Endometrial microvascular endothelial cells (primary cell): Measurements from ENCODE around the gene PIGA. TPM values are rescaled to one million over a fixed set of nuclear protein-coding genes. Genes with fewer than 3 reads are reported as not detected.

Experiments used
- in situ Hi-C: cut with HindIII; loops from 2 replicates; pipeline ENCODE4 v1.10.0; 2017; ENCODE audit warnings: low sequenced_read_pairs, low pct_unique_long_range_greater_than_20kb; ENCODE audit errors: inconsistent ontology term
- total RNA-seq: library from RNA; depleted of rRNA; stranded (reverse); fragments of >200 nt; gene quantifications from one replicate; pipeline ENCODE4 v1.2.3, GENCODE V29; 2015; ENCODE audit errors: inconsistent ontology term

The PIGA gene
- total RNA-seq, 1 donor from 2014 or later = 7.5 TPM

DNA sequence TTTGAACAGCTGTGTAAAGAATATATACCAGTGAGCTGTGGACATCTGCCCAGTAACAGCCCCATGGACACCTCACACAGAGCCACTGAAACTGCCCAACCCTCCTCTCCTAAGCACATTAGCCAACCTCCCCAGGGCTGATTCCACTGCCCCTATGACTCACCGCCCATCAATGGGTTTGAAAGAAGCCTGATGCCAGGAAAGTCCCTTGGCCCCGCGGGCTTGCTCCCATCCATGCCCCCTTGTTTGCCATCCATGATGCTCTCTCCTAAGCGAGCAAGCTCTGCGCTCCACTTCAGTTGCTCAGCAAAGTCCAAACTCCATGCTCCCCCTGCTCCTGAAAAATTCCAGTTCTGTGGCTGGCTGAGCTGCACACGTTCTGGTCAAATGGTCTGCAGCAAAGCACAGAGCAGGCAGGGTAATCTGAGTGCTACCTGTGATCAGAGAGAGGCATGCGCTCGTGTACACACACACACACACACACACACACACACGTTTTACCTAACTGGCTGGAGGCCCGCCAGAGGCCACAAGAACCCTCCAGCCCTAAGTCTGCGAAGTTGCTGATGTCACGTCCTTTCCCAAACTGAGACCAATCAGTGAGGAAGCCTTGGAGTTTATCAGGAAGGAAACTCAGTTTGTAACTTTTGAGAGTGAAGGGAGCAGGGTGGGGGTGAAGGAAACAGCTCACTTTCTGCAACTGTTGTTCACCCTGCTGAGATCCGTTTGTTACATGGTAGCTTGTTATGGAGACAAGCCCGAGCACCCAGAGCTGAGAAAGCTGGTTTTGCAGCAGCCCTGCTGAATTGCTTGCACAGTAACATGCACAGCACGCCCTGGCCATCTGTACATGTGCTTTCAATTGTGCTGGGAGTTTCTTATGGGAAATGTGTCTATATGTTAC lies 65.5 kb downstream of the PIGA start, which contains the start of gene ASB9:
ASB9 (minus strand) TSS at position 466 of the 904 bp plus-strand sequence; CDS start at position 257, 209 bp downstream.
- in situ Hi-C loops = no loop called here

Other genes with a start within 250 kb of the PIGA start
- 43.8 TPM for gene ASB9, start 65.4 kb downstream of the PIGA start, total RNA-seq
- gene ASB11, start 19.9 kb downstream of the PIGA start, total RNA-seq = not detected
- gene VEGFD, start 48.9 kb upstream of the PIGA start, total RNA-seq = not detected
- gene PIR, start 157.8 kb upstream of the PIGA start, total RNA-seq = 121 TPM
- 20.4 TPM for gene BMX, start 165.3 kb upstream of the PIGA start, total RNA-seq